ENCODE data around the gene CPS1.

GRCh38 chr2:210713122-210713521 lies 156.7 kb downstream of the CPS1 start:
- TF ChIP-seq CTCF (conservative IDR thresholded peaks at IDR 0.05; ENCODE audit: low read length) (no peak), EZH2phosphoT487 (IDR thresholded peaks at IDR 0.05; ENCODE audit: borderline replicate concordance) (no peak)
